ENCODE measurements around the gene BSCL2. TPM values are rescaled to one million over a fixed set of nuclear protein-coding genes. Genes with fewer than 3 reads are reported as not detected.

BSCL2 gene
- total RNA-seq, 1 experiment from 2014 or later: 77.4 TPM

DNA sequence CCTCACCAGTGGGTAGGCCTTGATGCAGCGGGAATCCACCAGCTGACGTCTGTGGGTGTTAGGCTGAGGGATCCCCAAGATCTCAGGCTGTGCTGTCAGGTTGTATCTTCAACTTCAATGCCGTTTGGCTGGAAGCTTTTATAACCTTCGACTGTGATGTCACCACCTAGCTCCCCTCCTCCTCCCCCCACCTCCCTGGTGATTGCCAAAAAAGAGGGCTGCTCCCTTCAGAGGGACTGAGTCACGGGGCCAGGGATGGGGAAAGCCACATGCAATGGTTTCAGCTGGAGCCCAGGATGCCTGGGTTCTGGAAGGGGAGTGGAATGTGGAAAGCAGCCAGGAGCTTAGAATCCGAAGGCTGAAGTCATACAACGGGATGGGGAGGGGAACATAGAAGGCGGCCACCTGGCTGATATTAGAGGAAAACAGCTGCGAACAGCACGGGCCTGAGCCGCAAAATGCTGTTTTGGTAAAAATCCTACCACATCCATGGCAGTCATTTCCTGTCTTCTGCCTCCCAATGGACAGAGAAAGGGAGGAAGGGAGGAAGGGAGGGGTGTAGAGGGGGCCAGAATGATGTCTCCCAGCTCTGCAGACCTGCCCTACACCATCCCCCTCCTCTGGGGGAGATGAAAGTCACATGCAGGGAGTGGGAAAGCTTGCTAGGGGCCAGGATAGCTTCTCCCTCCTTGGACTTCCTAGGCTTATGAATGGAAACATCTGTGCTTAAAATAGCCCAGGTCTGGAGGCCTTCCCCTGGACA lies 17.6 kb downstream of the BSCL2 start, which contains the start of gene LRRN4CL:
TSS of gene LRRN4CL (minus strand) at position 110 of the 763 bp plus-strand sequence. CDS start 1,022 bp downstream, outside the sequence.
- H3K9ac ChIP-seq (ENCODE audit: extremely low read depth, insufficient read length, low read length): no peak within 1 kb of the TSS

More for the DNA sequence above, 17.6 kb downstream of the BSCL2 start, which contains the start of gene LRRN4CL:
- Histone ChIP-seq H2AFZ (ENCODE audit: low read length) (no peak within 1 kb of the TSS), H3K27ac (ENCODE audit: insufficient read length, low read depth, low read length) (no peak within 1 kb of the TSS), H3K79me2 (ENCODE audit: insufficient read depth, low read length) (no peaks in the 10 kb centered on the region), H2BK20ac (ENCODE audit: low read depth, low read length, poor library complexity, severe bottlenecking) (no peak within 1 kb of the TSS), H2BK12ac (ENCODE audit: insufficient read length, low read depth, low read length) (no peak within 1 kb of the TSS), H2AK5ac (ENCODE audit: insufficient read length, low read length) (no peak within 1 kb of the TSS), H3K18ac (ENCODE audit: insufficient read length, low read depth, low read length) (no peak within 1 kb of the TSS), H2BK120ac (ENCODE audit: low read depth, low read length, poor library complexity, severe bottlenecking) (no peak within 1 kb of the TSS), H3K27me3 (ENCODE audit: insufficient read depth, low read length) (no peaks in the 10 kb centered on the region), H4K8ac (replicated peaks; ENCODE audit: insufficient read length, low read depth, low read length) (no peak within 1 kb of the TSS), H4K91ac (ENCODE audit: insufficient read length, low read depth, low read length) (no peak within 1 kb of the TSS), H3K9me3 (ENCODE audit: control insufficient read depth, low read depth, low read length) (no peaks in the 10 kb centered on the region), H4K5ac (ENCODE audit: insufficient read length, low read depth, low read length) (no peak within 1 kb of the TSS), H2BK5ac (ENCODE audit: insufficient read length, low read length) (no peak within 1 kb of the TSS), H3K79me1 (ENCODE audit: insufficient read depth, low read depth, low read length, poor library complexity, severe bottlenecking) (no peaks in the 10 kb centered on the region), H4K20me1 (ENCODE audit: control insufficient read depth, insufficient read depth, insufficient read length) (no peaks in the 10 kb centered on the region), H3K23me2 (ENCODE audit: insufficient read length, low read depth, low read length, poor library complexity, severe bottlenecking) (no peaks in the 10 kb centered on the region), H3K14ac (ENCODE audit: insufficient read depth, low read length) (no peak within 1 kb of the TSS), H3K23ac (ENCODE audit: insufficient read length, low read depth, low read length) (no peak within 1 kb of the TSS), H3T11ph (ENCODE audit: low read length) (no peak within 1 kb of the TSS), H3K4me2 (ENCODE audit: insufficient read depth, insufficient read length, low read length) (no peak within 1 kb of the TSS), H3K56ac (ENCODE audit: insufficient read length, low read depth, low read length) (no peak within 1 kb of the TSS), H3K4ac (ENCODE audit: low read depth, low read length) (no peak within 1 kb of the TSS), H3K4me1 (ENCODE audit: insufficient read depth, low read length) (no peaks in the 10 kb centered on the region), H2BK15ac (ENCODE audit: low read depth, low read length) (no peak within 1 kb of the TSS)
- peaks cover 0 to 11% of the 10 kb centered on the region in 2 experiments; a peak in 3 of 4 replicates for H3K4me1 Mint-ChIP-seq
- no peaks in the 10 kb centered on the region; a peak in 1 of 5 replicates for H3K9me3 Mint-ChIP-seq
- WGBS (ENCODE audit: extremely low coverage, insufficient read length, low lambda C conversion rate): no CpG with 5 or more reads among the region's 11 CpGs
- DNase-seq: no peak
- no peaks in the 10 kb centered on the region for H3K27me3 Mint-ChIP-seq (ENCODE audit: low read depth)
- H3K4me3 Mint-ChIP-seq: no peak within 1 kb of the TSS; a peak in 1 of 5 replicates
- TF ChIP-seq, protein P1, sequence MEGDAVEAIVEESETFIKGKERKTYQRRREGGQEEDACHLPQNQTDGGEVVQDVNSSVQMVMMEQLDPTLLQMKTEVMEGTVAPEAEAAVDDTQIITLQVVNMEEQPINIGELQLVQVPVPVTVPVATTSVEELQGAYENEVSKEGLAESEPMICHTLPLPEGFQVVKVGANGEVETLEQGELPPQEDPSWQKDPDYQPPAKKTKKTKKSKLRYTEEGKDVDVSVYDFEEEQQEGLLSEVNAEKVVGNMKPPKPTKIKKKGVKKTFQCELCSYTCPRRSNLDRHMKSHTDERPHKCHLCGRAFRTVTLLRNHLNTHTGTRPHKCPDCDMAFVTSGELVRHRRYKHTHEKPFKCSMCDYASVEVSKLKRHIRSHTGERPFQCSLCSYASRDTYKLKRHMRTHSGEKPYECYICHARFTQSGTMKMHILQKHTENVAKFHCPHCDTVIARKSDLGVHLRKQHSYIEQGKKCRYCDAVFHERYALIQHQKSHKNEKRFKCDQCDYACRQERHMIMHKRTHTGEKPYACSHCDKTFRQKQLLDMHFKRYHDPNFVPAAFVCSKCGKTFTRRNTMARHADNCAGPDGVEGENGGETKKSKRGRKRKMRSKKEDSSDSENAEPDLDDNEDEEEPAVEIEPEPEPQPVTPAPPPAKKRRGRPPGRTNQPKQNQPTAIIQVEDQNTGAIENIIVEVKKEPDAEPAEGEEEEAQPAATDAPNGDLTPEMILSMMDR (conservative IDR thresholded peaks at IDR 0.05): no peak
- peaks cover 14 to 33% (median 32%) of the 10 kb centered on the region in 3 experiments; a peak in 5 of 7 replicates for H3K36me3 Mint-ChIP-seq (ENCODE audit: insufficient read depth in 1 of 3, low read depth in 3 of 3)
- H3K27ac Mint-ChIP-seq: peak within 1 kb of the TSS; percentile 55 to 88 (median 70); a peak in 5 of 7 replicates
